Measurements from ENCODE around the gene JAK2.

DNA sequence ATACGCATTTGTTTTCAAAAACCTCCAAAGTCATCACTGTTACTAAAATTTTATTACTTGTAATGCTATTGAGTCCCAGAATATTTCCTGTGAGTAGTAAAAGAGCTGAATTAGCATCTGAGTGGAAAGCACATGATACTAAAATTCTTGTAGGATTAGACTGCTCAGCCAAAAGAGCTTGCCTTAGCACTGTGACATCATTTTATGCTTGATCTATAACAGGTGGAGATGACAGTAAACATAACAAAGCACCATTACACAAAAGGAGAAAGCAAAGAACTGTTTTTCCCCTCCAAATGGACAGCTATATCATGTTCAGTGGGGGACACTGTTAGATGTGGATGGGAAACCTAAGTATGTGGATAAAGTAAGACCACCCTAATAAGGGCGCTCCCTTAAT is 5.8 kb upstream of the JAK2 start:
- no peak for TF ChIP-seq ZNF274 (IDR thresholded peaks at IDR 0.05; ENCODE audit: low read depth, low read length)
- no peak for TF ChIP-seq YY1 (IDR thresholded peaks at IDR 0.05; ENCODE audit: insufficient read depth, insufficient read length)
